Body of pancreas (tissue), 4 donors: ENCODE measurements around the gene LRP1.

Experiments
- POLR2A ChIP-seq, 3 donors: fragments of 450-650 bp; IDR thresholded peaks; one replicate each; pipeline ENCODE4 v1.6.1; 2016; ENCODE audit warnings: antibody characterized with exemption in 3 of 3, mild to moderate bottlenecking in 2 of 3
- TF ChIP-seq, protein P1 (sequence below), 7 experiments: fragments of 450-650 bp in 4 of 7; fragments of 200-600 bp in 3 of 7; sonication (generic) in 3 of 7; IDR thresholded peaks; one replicate each; pipeline ENCODE4 v1.5.1; 2016 to 2019; ENCODE audit warnings: antibody characterized with exemption in 7 of 7

DNA sequence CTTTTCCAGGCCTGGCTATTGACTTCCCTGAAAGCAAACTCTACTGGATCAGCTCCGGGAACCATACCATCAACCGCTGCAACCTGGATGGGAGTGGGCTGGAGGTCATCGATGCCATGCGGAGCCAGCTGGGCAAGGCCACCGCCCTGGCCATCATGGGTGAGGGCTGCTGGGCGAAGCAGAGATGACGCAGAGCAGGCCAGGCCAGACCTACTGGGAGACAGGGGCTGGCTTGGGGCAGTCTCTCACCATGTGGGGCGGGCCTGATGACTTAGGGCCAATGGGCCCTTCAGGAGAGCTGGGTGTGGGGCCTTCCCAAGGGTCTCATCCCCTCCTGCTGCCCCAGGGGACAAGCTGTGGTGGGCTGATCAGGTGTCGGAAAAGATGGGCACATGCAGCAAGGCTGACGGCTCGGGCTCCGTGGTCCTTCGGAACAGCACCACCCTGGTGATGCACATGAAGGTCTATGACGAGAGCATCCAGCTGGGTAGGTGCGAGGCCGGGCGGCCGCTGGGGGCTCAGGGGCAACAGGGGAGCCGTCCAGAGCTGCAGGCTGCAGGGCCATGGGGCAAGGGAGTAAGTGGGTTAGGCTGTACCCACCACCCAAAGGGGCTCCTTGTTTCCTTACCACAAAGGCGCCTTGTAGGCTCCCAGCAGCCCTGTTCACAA lies 52.2 kb downstream of the LRP1 start:
- TF ChIP-seq, protein P1, sequence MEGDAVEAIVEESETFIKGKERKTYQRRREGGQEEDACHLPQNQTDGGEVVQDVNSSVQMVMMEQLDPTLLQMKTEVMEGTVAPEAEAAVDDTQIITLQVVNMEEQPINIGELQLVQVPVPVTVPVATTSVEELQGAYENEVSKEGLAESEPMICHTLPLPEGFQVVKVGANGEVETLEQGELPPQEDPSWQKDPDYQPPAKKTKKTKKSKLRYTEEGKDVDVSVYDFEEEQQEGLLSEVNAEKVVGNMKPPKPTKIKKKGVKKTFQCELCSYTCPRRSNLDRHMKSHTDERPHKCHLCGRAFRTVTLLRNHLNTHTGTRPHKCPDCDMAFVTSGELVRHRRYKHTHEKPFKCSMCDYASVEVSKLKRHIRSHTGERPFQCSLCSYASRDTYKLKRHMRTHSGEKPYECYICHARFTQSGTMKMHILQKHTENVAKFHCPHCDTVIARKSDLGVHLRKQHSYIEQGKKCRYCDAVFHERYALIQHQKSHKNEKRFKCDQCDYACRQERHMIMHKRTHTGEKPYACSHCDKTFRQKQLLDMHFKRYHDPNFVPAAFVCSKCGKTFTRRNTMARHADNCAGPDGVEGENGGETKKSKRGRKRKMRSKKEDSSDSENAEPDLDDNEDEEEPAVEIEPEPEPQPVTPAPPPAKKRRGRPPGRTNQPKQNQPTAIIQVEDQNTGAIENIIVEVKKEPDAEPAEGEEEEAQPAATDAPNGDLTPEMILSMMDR (IDR thresholded peaks at IDR 0.05): no peak
- no peak for TF ChIP-seq POLR2A (IDR thresholded peaks at IDR 0.05)
